MM.1S (cell line): ENCODE measurements around the gene PLA2G6.

Source experiments
- DNase-seq: peaks from one replicate; pipeline ENCODE4 v3.0.0-alpha.2; 2015
- H2AFZ ChIP-seq: fragments of 300-600 bp; sonication (generic); 2 replicates; pipeline ENCODE4 v1.6.0; 2016; ENCODE audit warnings: antibody characterized with exemption, low read length
- H3F3A ChIP-seq: fragments of 300-600 bp; sonication (generic); 2 replicates; pipeline ENCODE4 v1.6.1; 2016; ENCODE audit warnings: mild to moderate bottlenecking, antibody characterized with exemption, low read length, moderate library complexity, mixed read lengths; ENCODE audit not compliant: insufficient read depth
- H3K27ac ChIP-seq: fragments of 300-600 bp; sonication (generic); 2 replicates; pipeline ENCODE4 v1.5.1; 2016; ENCODE audit warnings: mild to moderate bottlenecking, low read length
- H3K27me3 ChIP-seq: fragments of 300-600 bp; sonication (generic); replicated peaks from 2 replicates; pipeline ENCODE4 v1.6.0; 2016; ENCODE audit warnings: low read length; ENCODE audit not compliant: insufficient read depth
- H3K36me3 ChIP-seq: fragments of 300-600 bp; sonication (generic); replicated peaks from 2 replicates; pipeline ENCODE4 v1.6.1; 2016; ENCODE audit warnings: mild to moderate bottlenecking, low read length, mixed read lengths; ENCODE audit not compliant: insufficient read depth
- H3K4me1 ChIP-seq: fragments of 300-600 bp; sonication (generic); 2 replicates; pipeline ENCODE4 v1.6.1; 2016; ENCODE audit warnings: low read length, mixed read lengths
- H3K4me2 ChIP-seq: fragments of 300-600 bp; sonication (generic); 2 replicates; pipeline ENCODE4 v1.6.0; 2016; ENCODE audit warnings: low read depth, low read length
- H3K4me3 ChIP-seq: fragments of 300-600 bp; sonication (generic); 2 replicates; pipeline ENCODE4 v1.5.1; 2016; ENCODE audit warnings: low read length, mixed read lengths
- H3K79me2 ChIP-seq: fragments of 300-600 bp; sonication (generic); 2 replicates; pipeline ENCODE4 v1.6.1; 2016; ENCODE audit warnings: mixed run types, low read length, mixed read lengths
- H3K9ac ChIP-seq: fragments of 300-600 bp; sonication (generic); 2 replicates; pipeline ENCODE4 v1.6.1; 2016; ENCODE audit warnings: low read length, mixed read lengths
- H3K9me2 ChIP-seq: fragments of 300-600 bp; sonication (generic); replicated peaks from 2 replicates; pipeline ENCODE4 v1.6.1; 2016; ENCODE audit warnings: mild to moderate bottlenecking, low read length, mixed read lengths; ENCODE audit not compliant: insufficient read depth
- H3K9me3 ChIP-seq: fragments of 300-600 bp; sonication (generic); replicated peaks from 2 replicates; pipeline ENCODE4 v1.6.1; 2016; ENCODE audit warnings: mild to moderate bottlenecking, low read length, mixed read lengths; ENCODE audit not compliant: insufficient read depth
- H4K20me1 ChIP-seq: fragments of 300-600 bp; sonication (generic); 2 replicates; pipeline ENCODE4 v1.6.1; 2016; ENCODE audit warnings: mild to moderate bottlenecking, low read length, moderate library complexity, mixed read lengths; ENCODE audit not compliant: insufficient read depth
- CTCF ChIP-seq: fragments of 300-600 bp; sonication (generic); IDR thresholded peaks from 2 replicates; pipeline ENCODE4 v1.5.1; 2016; ENCODE audit warnings: antibody characterized with exemption, low read length, mixed read lengths
- EZH2 ChIP-seq: fragments of 300-600 bp; sonication (generic); optimal IDR thresholded peaks from 2 replicates; pipeline ENCODE3; 2017; ENCODE audit warnings: low read depth, mild to moderate bottlenecking, antibody characterized with exemption, low read length, mixed read lengths
- EZH2phosphoT487 ChIP-seq: fragments of 300-600 bp; sonication (generic); IDR thresholded peaks from 2 replicates; pipeline ENCODE4 v1.6.1; 2018; ENCODE audit warnings: antibody characterized with exemption, low read length

The PLA2G6 gene

GRCh38 chr22:38114484-38115398, 66.9 kb downstream of the PLA2G6 start:
- H3F3A ChIP-seq = no peaks in the 10 kb centered on the region
- peak; percentile 75 for DNase-seq
- no peaks in the 10 kb centered on the region for H4K20me1 ChIP-seq
- no peak overlapping the region for H3K4me2 ChIP-seq
- no peaks in the 10 kb centered on the region for H3K79me2 ChIP-seq
- peak; percentile 92 for TF ChIP-seq CTCF
- no peak for TF ChIP-seq EZH2
- H3K36me3 ChIP-seq = no peaks in the 10 kb centered on the region
- no peak overlapping the region for H2AFZ ChIP-seq
- no peak overlapping the region for H3K27ac ChIP-seq
- no peaks in the 10 kb centered on the region for H3K27me3 ChIP-seq
- H3K9ac ChIP-seq = no peak overlapping the region
- no peaks in the 10 kb centered on the region for H3K9me3 ChIP-seq
- H3K4me1 ChIP-seq = no peaks in the 10 kb centered on the region; the same call in 1 of the 2 replicates
- no peaks in the 10 kb centered on the region for H3K9me2 ChIP-seq
- H3K4me3 ChIP-seq = no peak overlapping the region

- H3K79me2 ChIP-seq = no peaks in the 10 kb centered on the region
- H3F3A ChIP-seq = no peaks in the 10 kb centered on the region
- H3K9me2 ChIP-seq = no peaks in the 10 kb centered on the region
- no peaks in the 10 kb centered on the region for H3K36me3 ChIP-seq
- H3K9me3 ChIP-seq = no peaks in the 10 kb centered on the region
- no peak for DNase-seq
- no peak overlapping the region for H3K4me3 ChIP-seq
- no peak overlapping the region for H2AFZ ChIP-seq
- H3K9ac ChIP-seq = no peak overlapping the region
- H4K20me1 ChIP-seq = no peaks in the 10 kb centered on the region
- no peak overlapping the region for H3K4me2 ChIP-seq
- no peak overlapping the region for H3K27ac ChIP-seq
- H3K4me1 ChIP-seq = no peaks in the 10 kb centered on the region; the same call in 1 of the 2 replicates
- H3K27me3 ChIP-seq = no peaks in the 10 kb centered on the region
- TF ChIP-seq CTCF (no peak), EZH2 (no peak), EZH2phosphoT487 (no peak)
These were observed 69.2 kb downstream of the PLA2G6 start for GRCh38 chr22:38112381-38112780.

GRCh38 chr22:38111925-38112355, 69.7 kb downstream of the PLA2G6 start:
- H3F3A ChIP-seq = no peaks in the 10 kb centered on the region
- H3K27ac ChIP-seq = no peak overlapping the region
- H3K4me3 ChIP-seq = no peak overlapping the region
- no peak for DNase-seq
- no peaks in the 10 kb centered on the region for H3K9me3 ChIP-seq
- no peaks in the 10 kb centered on the region for H3K36me3 ChIP-seq
- no peaks in the 10 kb centered on the region for H4K20me1 ChIP-seq
- no peak overlapping the region for H3K4me2 ChIP-seq
- no peak for TF ChIP-seq EZH2
- no peak for TF ChIP-seq CTCF
- TF ChIP-seq EZH2phosphoT487 = no peak
- no peaks in the 10 kb centered on the region for H3K79me2 ChIP-seq
- no peak overlapping the region for H2AFZ ChIP-seq
- no peaks in the 10 kb centered on the region; the same call in 1 of the 2 replicates for H3K4me1 ChIP-seq
- H3K9me2 ChIP-seq = no peaks in the 10 kb centered on the region
- no peaks in the 10 kb centered on the region for H3K27me3 ChIP-seq
- no peak overlapping the region for H3K9ac ChIP-seq
